ENCODE data around the gene PRKG1. TPM values are rescaled to one million over a fixed set of nuclear protein-coding genes. Genes with fewer than 3 reads are reported as not detected.

PRKG1 gene
- total RNA-seq, 1 experiment from 2014 or later = 0.21 TPM

GRCh38 chr10:51770709-51771108, 696.4 kb downstream of the PRKG1 start:
- H3K36me3 Mint-ChIP-seq (ENCODE audit: insufficient read depth, unreplicated experiment) = no peaks in the 10 kb centered on the region
- H3K9me3 Mint-ChIP-seq (ENCODE audit: low read depth, unreplicated experiment) = peaks cover 12% of the 10 kb centered on the region
- no TSS peak for BruUV-seq (replicated peaks)

GRCh38 chr10:51772387-51772786, 698.1 kb downstream of the PRKG1 start:
- no TSS peak for BruUV-seq (replicated peaks)
- Mint-ChIP-seq H3K4me3 (ENCODE audit: low read depth, unreplicated experiment) (no peak overlapping the region), H3K9me3 (ENCODE audit: low read depth, unreplicated experiment) (no peaks in the 10 kb centered on the region), H3K27me3 (ENCODE audit: unreplicated experiment) (no peaks in the 10 kb centered on the region), H3K27ac (ENCODE audit: unreplicated experiment) (no peak overlapping the region), H3K36me3 (ENCODE audit: insufficient read depth, unreplicated experiment) (no peaks in the 10 kb centered on the region), H3K4me1 (ENCODE audit: low read depth, unreplicated experiment) (no peaks in the 10 kb centered on the region)
- CTCF ChIA-PET = no interaction called here
- intact Hi-C loops (cut with micrococcal nuclease; ENCODE audit: unreplicated experiment) = no loop called here
- TF ChIP-seq, protein P1, sequence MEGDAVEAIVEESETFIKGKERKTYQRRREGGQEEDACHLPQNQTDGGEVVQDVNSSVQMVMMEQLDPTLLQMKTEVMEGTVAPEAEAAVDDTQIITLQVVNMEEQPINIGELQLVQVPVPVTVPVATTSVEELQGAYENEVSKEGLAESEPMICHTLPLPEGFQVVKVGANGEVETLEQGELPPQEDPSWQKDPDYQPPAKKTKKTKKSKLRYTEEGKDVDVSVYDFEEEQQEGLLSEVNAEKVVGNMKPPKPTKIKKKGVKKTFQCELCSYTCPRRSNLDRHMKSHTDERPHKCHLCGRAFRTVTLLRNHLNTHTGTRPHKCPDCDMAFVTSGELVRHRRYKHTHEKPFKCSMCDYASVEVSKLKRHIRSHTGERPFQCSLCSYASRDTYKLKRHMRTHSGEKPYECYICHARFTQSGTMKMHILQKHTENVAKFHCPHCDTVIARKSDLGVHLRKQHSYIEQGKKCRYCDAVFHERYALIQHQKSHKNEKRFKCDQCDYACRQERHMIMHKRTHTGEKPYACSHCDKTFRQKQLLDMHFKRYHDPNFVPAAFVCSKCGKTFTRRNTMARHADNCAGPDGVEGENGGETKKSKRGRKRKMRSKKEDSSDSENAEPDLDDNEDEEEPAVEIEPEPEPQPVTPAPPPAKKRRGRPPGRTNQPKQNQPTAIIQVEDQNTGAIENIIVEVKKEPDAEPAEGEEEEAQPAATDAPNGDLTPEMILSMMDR (IDR thresholded peaks at IDR 0.05; ENCODE audit: unreplicated experiment) = no peak
- DNase-seq = no peak

More at GRCh38 chr10:51770709-51771108, 696.4 kb downstream of the PRKG1 start:
- TF ChIP-seq, protein P1 (IDR thresholded peaks at IDR 0.05; ENCODE audit: unreplicated experiment) = no peak
- no peak for DNase-seq
- CTCF ChIA-PET = no interaction called here
- Mint-ChIP-seq H3K4me1 (ENCODE audit: low read depth, unreplicated experiment) (no peaks in the 10 kb centered on the region), H3K27ac (ENCODE audit: unreplicated experiment) (no peak overlapping the region), H3K27me3 (ENCODE audit: unreplicated experiment) (no peaks in the 10 kb centered on the region), H3K4me3 (ENCODE audit: low read depth, unreplicated experiment) (no peak overlapping the region)
- intact Hi-C loops (cut with micrococcal nuclease; ENCODE audit: unreplicated experiment) = no loop called here

DNA sequence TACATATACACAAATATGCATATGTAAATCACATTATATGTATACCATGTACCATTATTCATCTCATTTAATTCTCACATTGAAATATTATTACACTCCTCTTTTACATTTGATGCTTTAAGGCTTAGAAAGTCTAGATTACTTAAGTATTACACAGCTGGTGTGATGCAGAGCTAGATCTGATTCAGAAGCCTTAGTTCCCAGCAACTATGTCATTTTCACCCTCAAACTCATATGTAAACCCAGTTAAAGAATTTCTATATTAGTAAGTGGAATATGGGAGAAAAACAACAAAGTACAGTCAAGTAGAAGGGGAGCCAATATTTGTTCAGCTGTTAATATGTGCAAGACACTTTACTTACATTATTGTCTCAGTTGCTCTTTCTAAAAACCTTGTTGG, 699.4 kb downstream of the PRKG1 start:
- no peak for DNase-seq
- H3K4me3 Mint-ChIP-seq (ENCODE audit: low read depth, unreplicated experiment) = no peak overlapping the region
- no peaks in the 10 kb centered on the region for H3K4me1 Mint-ChIP-seq (ENCODE audit: low read depth, unreplicated experiment)
- no peaks in the 10 kb centered on the region for H3K27me3 Mint-ChIP-seq (ENCODE audit: unreplicated experiment)
- CTCF ChIA-PET = no interaction called here
- no TSS peak for BruUV-seq (replicated peaks)
- TF ChIP-seq, protein P1 (IDR thresholded peaks at IDR 0.05; ENCODE audit: unreplicated experiment) = no peak
- no peaks in the 10 kb centered on the region for H3K9me3 Mint-ChIP-seq (ENCODE audit: low read depth, unreplicated experiment)
- intact Hi-C loops (cut with micrococcal nuclease; ENCODE audit: unreplicated experiment) = no loop called here
- no peaks in the 10 kb centered on the region for H3K36me3 Mint-ChIP-seq (ENCODE audit: insufficient read depth, unreplicated experiment)
- no peak overlapping the region for H3K27ac Mint-ChIP-seq (ENCODE audit: unreplicated experiment)

DNA sequence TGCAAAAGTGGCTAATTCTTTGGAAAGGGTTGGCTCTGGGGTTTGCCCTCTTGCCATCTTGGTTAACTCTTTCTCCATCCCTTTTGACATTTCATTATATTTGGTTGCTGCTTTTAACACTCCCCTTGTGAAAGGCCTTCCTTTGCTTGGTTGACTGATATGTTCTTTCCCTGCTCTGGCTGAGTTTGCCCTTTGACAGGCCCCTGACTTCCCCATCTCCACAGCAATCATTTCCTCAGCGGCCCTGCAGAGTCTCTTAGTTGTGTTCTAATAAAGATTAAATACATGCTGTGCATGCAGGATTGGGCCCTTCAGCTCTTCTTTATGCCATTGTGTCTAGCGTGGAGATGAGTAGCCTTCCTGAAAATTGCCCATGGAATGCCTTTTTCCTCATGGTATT, 709.7 kb downstream of the PRKG1 start:
- no peak overlapping the region for H3K4me3 Mint-ChIP-seq (ENCODE audit: low read depth, unreplicated experiment)
- intact Hi-C loops (cut with micrococcal nuclease; ENCODE audit: unreplicated experiment) = no loop called here
- no peaks in the 10 kb centered on the region for H3K36me3 Mint-ChIP-seq (ENCODE audit: insufficient read depth, unreplicated experiment)
- H3K9me3 Mint-ChIP-seq (ENCODE audit: low read depth, unreplicated experiment) = no peaks in the 10 kb centered on the region
- no peaks in the 10 kb centered on the region for H3K27me3 Mint-ChIP-seq (ENCODE audit: unreplicated experiment)
- BruUV-seq (replicated peaks) = no TSS peak
- H3K27ac Mint-ChIP-seq (ENCODE audit: unreplicated experiment) = no peak overlapping the region
- DNase-seq = no peak
- TF ChIP-seq, protein P1 (IDR thresholded peaks at IDR 0.05; ENCODE audit: unreplicated experiment) = no peak
- CTCF ChIA-PET = no interaction called here
- H3K4me1 Mint-ChIP-seq (ENCODE audit: low read depth, unreplicated experiment) = no peaks in the 10 kb centered on the region
